A549 treated with ZK216348 at 1 μM for 4 hours (cell line): Measurements from ENCODE around the gene ARID4A. TPM values are rescaled to one million over a fixed set of nuclear protein-coding genes. Genes with fewer than 3 reads are reported as not detected.

ENCODE experiments used
- total RNA-seq: library from RNA; stranded (reverse); fragments of 200-300 nt; extraction: Qiagen RNA extraction; gene quantifications from 5 replicates; pipeline ENCODE4 v1.2.3, GENCODE V29; 2022; ENCODE audit warnings: low read depth

ARID4A gene, protein sequence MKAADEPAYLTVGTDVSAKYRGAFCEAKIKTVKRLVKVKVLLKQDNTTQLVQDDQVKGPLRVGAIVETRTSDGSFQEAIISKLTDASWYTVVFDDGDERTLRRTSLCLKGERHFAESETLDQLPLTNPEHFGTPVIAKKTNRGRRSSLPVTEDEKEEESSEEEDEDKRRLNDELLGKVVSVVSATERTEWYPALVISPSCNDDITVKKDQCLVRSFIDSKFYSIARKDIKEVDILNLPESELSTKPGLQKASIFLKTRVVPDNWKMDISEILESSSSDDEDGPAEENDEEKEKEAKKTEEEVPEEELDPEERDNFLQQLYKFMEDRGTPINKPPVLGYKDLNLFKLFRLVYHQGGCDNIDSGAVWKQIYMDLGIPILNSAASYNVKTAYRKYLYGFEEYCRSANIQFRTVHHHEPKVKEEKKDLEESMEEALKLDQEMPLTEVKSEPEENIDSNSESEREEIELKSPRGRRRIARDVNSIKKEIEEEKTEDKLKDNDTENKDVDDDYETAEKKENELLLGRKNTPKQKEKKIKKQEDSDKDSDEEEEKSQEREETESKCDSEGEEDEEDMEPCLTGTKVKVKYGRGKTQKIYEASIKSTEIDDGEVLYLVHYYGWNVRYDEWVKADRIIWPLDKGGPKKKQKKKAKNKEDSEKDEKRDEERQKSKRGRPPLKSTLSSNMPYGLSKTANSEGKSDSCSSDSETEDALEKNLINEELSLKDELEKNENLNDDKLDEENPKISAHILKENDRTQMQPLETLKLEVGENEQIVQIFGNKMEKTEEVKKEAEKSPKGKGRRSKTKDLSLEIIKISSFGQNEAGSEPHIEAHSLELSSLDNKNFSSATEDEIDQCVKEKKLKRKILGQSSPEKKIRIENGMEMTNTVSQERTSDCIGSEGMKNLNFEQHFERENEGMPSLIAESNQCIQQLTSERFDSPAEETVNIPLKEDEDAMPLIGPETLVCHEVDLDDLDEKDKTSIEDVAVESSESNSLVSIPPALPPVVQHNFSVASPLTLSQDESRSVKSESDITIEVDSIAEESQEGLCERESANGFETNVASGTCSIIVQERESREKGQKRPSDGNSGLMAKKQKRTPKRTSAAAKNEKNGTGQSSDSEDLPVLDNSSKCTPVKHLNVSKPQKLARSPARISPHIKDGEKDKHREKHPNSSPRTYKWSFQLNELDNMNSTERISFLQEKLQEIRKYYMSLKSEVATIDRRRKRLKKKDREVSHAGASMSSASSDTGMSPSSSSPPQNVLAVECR
- total RNA-seq: 4.5 to 8.6 TPM (median 5.8 TPM) in 5 replicates

DNA sequence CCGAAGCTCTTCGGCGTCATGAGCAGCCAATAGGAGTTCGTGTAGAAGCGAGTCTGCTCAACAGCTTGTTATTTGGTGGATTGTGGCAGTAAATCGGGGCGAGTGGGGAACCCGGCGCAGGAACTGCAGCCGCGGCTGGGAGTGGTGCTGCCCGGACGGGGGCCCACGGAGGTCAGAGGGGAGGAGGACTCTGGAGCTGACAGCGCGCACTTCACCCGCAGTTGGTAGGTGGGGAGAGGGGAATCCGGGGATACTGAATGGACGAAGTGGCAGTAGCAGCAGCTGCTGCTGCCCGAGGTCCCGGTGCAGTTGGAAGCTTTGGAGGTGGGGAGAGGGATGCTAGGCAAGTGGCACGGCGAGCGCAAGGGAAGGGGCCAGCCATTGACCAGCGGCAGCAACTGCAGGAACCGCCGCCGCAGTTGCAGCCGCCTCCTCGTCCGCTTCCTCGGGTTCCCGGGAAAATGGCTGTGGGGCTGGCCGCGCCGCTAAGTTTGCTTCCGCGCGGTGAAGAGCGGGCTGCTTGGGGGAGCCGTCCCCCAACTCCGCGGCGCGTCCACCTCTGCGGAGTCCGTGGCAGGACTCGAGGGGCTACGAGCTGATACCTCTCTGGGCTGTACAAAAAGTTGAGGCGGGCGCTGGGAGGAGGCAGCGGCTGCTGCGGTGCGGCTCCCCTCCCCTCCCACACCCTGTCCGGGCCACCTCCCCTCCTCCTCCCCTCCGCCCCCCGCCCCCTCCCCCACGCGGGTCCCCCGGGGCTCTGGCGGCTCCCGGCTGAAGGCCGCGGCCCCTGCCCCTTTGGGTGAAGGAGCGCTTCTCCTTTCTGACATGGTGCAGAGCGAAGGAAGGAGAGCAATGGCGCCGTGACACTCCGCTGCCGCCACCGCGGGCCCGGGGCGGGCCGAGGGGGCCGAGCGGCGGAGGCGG is at the start of gene ARID4A:
Gene ARID4A, plus strand, starts transcription at position 79 of the 924 bp plus-strand sequence. CDS start 1,300 bp downstream, outside the sequence.

DNA sequence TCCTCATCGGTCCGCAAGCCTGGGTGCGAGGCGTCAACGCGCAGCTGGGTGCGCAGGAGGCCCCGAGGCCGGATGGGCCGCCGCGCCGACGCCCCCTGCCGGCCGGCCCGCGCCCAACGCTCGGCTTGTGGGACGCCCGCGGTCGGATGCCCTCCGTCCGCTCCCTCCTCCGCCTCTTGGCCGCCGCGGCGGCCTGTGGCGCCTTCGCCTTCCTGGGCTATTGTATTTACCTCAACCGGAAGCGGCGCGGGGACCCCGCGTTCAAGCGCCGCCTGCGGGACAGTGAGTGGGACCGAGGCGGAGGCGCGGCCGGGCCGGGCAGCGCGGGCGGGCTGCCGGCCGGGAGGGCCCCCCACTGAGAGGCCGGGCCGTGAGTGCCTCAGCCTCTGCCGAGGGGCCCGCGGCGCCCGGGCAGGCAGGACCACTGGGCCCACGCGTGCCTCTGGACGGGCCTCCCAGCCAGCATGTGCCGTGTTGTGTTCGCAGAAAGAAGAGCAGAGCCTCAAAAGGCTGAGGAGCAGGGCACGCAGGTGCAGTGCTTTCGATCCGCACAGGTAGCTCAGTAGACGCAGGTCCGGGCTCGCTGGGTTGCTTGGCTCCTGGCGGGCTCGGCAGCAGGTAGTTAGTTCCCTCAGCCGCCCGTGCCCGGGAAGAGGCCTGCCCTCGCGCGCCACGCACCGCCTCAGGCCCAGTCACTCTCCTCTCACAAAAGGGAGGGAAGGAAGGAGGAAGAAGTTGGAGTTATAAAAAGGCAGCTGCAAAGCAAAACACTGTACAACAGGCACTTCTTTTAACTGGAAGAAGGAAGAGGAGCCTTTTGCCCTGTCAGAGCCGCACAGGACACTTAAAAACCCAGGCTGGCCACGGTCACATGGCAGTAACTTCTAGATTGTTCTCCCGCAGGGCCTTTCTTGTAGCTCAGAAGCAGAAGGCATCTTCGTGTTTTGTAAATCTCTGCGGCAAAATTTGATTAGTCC is 97.7 kb downstream of the ARID4A start, which contains the start of gene TOMM20L:
Gene TOMM20L, plus strand, starts transcription at position 119 of the 977 bp plus-strand sequence. Its CDS starts 28 bp downstream, at position 147.

Other genes with a start within 250 kb of the ARID4A start
- 0.53 to 1.1 TPM (median 0.62 TPM) in 5 replicates for gene ARMH4, start 146.3 kb upstream of the ARID4A start, total RNA-seq
- 35.2 to 75.4 TPM (median 50.1 TPM) in 5 replicates for gene ACTR10, start 98.4 kb upstream of the ARID4A start, total RNA-seq
- 166 to 280 TPM (median 197 TPM) in 5 replicates for gene PSMA3, start 53.7 kb upstream of the ARID4A start, total RNA-seq
- not detected in 5 replicates for gene TOMM20L, start 97.4 kb downstream of the ARID4A start, total RNA-seq
- gene TIMM9, start 129.0 kb downstream of the ARID4A start, total RNA-seq: 63.7 to 127 TPM (median 74.8 TPM) in 5 replicates
- gene KIAA0586, start 129.2 kb downstream of the ARID4A start, total RNA-seq: 7.8 to 10.3 TPM (median 8.8 TPM) in 5 replicates